Mesodermal cell (in vitro differentiated cells): ENCODE results near the gene KIAA1671.

Experiments
- H3K27ac ChIP-seq: 2 replicates; pipeline ENCODE4 v1.7.0; 2013; ENCODE audit warnings: mild to moderate bottlenecking, low read depth, low read length, moderate library complexity; ENCODE audit not compliant: severe bottlenecking
- H3K36me3 ChIP-seq: 2 replicates; pipeline ENCODE4 v1.7.1; 2013; ENCODE audit warnings: mild to moderate bottlenecking, low read length, moderate library complexity; ENCODE audit not compliant: control insufficient read depth, insufficient read depth
- H3K4me1 ChIP-seq: one replicate; pipeline ENCODE4 v1.7.1; 2013; ENCODE audit warnings: mild to moderate bottlenecking, low read length; ENCODE audit not compliant: insufficient read depth, control insufficient read depth, poor library complexity, severe bottlenecking
- H3K4me3 ChIP-seq: 2 replicates; pipeline ENCODE4 v1.7.0; 2013; ENCODE audit warnings: low read length, control low read depth, mild to moderate bottlenecking; ENCODE audit not compliant: insufficient read depth, poor library complexity, severe bottlenecking; ENCODE audit errors: extremely low read depth
- H3K9me3 ChIP-seq: 2 replicates; pipeline ENCODE4 v1.7.1; 2013; ENCODE audit warnings: mild to moderate bottlenecking, low read length, moderate library complexity; ENCODE audit not compliant: control insufficient read depth
- WGBS, 2 experiments: methylation state at CpG; one replicate each; pipeline ENCODE4 v1.1.5; 2013; ENCODE audit warnings: missing lambda C conversion rate in 2 of 2; ENCODE audit not compliant: insufficient coverage in 2 of 2; 5-methylcytosine and 5-hydroxymethylcytosine counted together

The KIAA1671 gene

GRCh38 chr22:25014896-25015755, 62.6 kb downstream of the KIAA1671 start:
- peaks cover 4% of the 10 kb centered on the region for H3K36me3 ChIP-seq
- H3K9me3 ChIP-seq: no peaks in the 10 kb centered on the region
- WGBS, 2 experiments: 90 to 95% methylated on average over 2 to 5 of the region's 5 CpGs
- H3K4me3 ChIP-seq: no peak overlapping the region
- no peak overlapping the region for H3K27ac ChIP-seq
- H3K4me1 ChIP-seq: peaks cover 15% of the 10 kb centered on the region

DNA sequence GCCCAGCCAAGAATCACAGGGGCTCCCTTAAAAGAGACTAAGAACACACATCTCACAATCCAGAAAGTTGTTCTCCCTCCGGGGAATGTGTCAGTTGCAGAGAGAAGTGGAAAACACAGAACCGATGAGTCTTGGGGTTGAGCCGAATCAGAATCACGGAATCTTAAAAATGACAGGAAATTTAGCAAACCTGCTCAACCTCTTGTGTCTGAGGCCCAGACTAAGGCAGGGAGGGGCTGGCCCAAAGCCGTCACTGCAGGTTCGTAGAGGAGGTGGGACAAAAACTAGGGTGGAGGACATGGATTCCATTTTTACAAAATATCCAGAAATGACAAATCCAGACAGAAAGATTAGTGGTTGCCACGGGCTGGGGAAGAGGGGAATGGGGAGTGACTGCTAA, 63.8 kb downstream of the KIAA1671 start:
- WGBS, 2 experiments: 95 to 96% methylated on average over 5 to 6 of the region's 7 CpGs

DNA sequence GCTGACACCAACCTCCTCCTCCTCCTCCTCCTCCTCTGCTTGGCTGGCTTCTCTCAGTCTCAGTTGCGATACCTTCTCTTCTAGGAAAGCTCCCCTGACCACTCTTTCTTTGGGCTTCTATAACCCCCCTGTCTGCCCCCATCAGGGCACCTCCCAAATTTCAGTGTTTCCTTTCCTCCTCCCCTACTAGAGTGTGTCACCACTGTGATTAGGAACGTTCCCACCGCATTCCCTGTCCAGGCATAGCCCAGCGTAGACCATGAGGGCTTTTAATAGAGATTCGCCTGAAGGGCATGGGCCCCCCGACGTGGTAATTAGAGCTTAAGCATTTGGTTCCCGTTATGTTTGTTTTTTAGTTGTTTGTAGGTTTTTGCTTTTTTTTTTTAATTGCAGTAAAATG, 65.5 kb downstream of the KIAA1671 start:
- no peaks in the 10 kb centered on the region for H3K9me3 ChIP-seq
- peaks cover 15% of the 10 kb centered on the region for H3K4me1 ChIP-seq
- H3K36me3 ChIP-seq: peaks cover 7% of the 10 kb centered on the region
- H3K4me3 ChIP-seq: no peak overlapping the region
- no peak overlapping the region for H3K27ac ChIP-seq
- 60 to 71% methylated on average over 2 to 3 of the region's 8 CpGs for WGBS, 2 experiments

More for the DNA sequence above, 63.8 kb downstream of the KIAA1671 start:
- Histone ChIP-seq H3K9me3 (no peaks in the 10 kb centered on the region), H3K27ac (no peak overlapping the region), H3K4me1 (peaks cover 15% of the 10 kb centered on the region), H3K36me3 (peaks cover 7% of the 10 kb centered on the region), H3K4me3 (no peak overlapping the region)

- WGBS, 2 experiments: no CpG with 5 or more reads among the region's 1 CpG
- Histone ChIP-seq H3K4me3 (no peak overlapping the region), H3K27ac (no peak overlapping the region), H3K9me3 (no peaks in the 10 kb centered on the region), H3K36me3 (peaks cover 7% of the 10 kb centered on the region), H3K4me1 (peaks cover 9% of the 10 kb centered on the region)
These were observed 67.1 kb downstream of the KIAA1671 start for GRCh38 chr22:25019427-25020184.

GRCh38 chr22:25021409-25021808, 68.9 kb downstream of the KIAA1671 start:
- peaks cover 20% of the 10 kb centered on the region for H3K4me1 ChIP-seq
- no peaks in the 10 kb centered on the region for H3K9me3 ChIP-seq
- H3K4me3 ChIP-seq: no peak overlapping the region
- H3K36me3 ChIP-seq: peaks cover 7% of the 10 kb centered on the region
- WGBS, 2 experiments: 96 to 100% methylated on average over 3 of the region's 3 CpGs
- no peak overlapping the region for H3K27ac ChIP-seq

GRCh38 chr22:25021976-25022711, 69.6 kb downstream of the KIAA1671 start:
- Histone ChIP-seq H3K27ac (no peak overlapping the region), H3K4me1 (peaks cover 27% of the 10 kb centered on the region), H3K36me3 (peaks cover 7% of the 10 kb centered on the region), H3K9me3 (no peaks in the 10 kb centered on the region), H3K4me3 (no peak overlapping the region)
- WGBS, 2 experiments: 84 to 90% methylated on average over 8 to 11 of the region's 11 CpGs

GRCh38 chr22:25023879-25024278, 71.4 kb downstream of the KIAA1671 start:
- no peak overlapping the region for H3K27ac ChIP-seq
- peaks cover 10% of the 10 kb centered on the region for H3K36me3 ChIP-seq
- H3K9me3 ChIP-seq: no peaks in the 10 kb centered on the region
- WGBS, 2 experiments: 92 to 94% methylated on average over 2 to 3 of the region's 3 CpGs
- H3K4me3 ChIP-seq: no peak overlapping the region
- H3K4me1 ChIP-seq: peaks cover 26% of the 10 kb centered on the region

GRCh38 chr22:25024895-25025294, 72.4 kb downstream of the KIAA1671 start:
- peaks cover 26% of the 10 kb centered on the region for H3K4me1 ChIP-seq
- no peak overlapping the region for H3K27ac ChIP-seq
- 86 to 93% methylated on average over 3 of the region's 3 CpGs for WGBS, 2 experiments
- no peak overlapping the region for H3K4me3 ChIP-seq
- peaks cover 18% of the 10 kb centered on the region for H3K36me3 ChIP-seq
- H3K9me3 ChIP-seq: no peaks in the 10 kb centered on the region

DNA sequence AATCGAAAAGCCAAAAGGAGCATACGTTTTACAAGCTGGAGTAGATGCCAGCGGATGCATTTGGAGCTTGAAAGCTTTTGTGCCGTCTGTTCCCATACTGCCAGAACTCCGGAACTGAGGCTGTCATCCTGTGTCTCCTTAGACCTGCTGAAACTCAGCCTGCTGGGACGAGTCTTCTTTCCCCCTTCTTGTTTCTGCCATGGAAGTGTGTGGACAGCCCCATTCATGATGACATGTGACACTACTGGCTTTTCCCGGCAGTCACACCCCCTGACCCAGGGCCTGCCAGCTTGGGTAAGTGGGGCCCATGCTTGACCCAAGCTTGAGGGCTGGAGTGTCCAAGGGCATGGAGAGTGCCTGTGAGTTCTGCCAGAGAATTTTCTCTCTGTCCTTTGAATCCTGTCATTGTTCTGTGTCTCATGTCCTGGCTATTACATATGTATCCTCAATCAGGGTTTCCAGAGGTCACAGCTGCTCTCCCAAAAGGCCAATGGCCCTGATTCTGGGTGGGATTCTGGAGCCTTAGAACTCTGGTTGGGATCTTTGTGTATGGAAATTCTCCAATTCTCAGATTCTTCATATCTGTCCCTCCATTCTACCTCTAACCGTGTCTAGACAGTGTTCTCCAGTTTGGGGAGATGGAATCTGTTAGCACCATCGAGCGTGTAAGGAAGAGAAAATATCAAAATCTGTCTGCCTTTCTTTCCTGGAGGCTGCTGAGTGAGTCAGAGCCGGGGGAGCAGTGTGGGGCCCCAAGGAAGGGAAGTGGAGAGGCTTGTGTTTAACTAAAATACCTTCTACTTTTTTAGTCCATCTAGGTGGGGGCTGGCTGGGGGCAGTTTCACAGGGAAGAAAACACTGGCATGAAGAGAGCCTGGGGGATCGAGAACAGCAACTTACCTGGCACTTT, 73.2 kb downstream of the KIAA1671 start:
- 85 to 89% methylated on average over 9 of the region's 12 CpGs for WGBS, 2 experiments
- Histone ChIP-seq H3K4me3 (no peak overlapping the region), H3K9me3 (no peaks in the 10 kb centered on the region), H3K36me3 (peaks cover 15% of the 10 kb centered on the region), H3K4me1 (peaks cover 26% of the 10 kb centered on the region), H3K27ac (peak overlapping the region; percentile 87)
